Mononuclear cell (primary cell): ENCODE measurements around the gene FBP2. TPM values are rescaled to one million over a fixed set of nuclear protein-coding genes. Genes with fewer than 3 reads are reported as not detected.
"Not testable (repeated sequence)": the region's sequence is repeated elsewhere in the genome, so short reads cannot be mapped to it uniquely, and the experiment has no call there.

Experiments
- H3K27me3 ChIP-seq: 2 replicates; pipeline ENCODE4 v1.6.0; 2011; ENCODE audit warnings: low read length, control low read depth; ENCODE audit not compliant: insufficient read depth
- H3K4me1 ChIP-seq: 2 replicates; pipeline ENCODE4 v1.5.1; 2011; ENCODE audit warnings: mild to moderate bottlenecking, low read length, control low read depth; ENCODE audit not compliant: insufficient read depth
- H3K4me3 ChIP-seq: 2 replicates; pipeline ENCODE4 v1.5.1; 2011; ENCODE audit warnings: mild to moderate bottlenecking, low read length, moderate library complexity
- H3K9me3 ChIP-seq: 2 replicates; pipeline ENCODE4 v1.5.1; 2011; ENCODE audit warnings: low read depth, mild to moderate bottlenecking, control low read depth, low read length
- total RNA-seq: library from RNA; depleted of rRNA; stranded (reverse); fragments of >200 nt; gene quantifications from one replicate; pipeline ENCODE4 v1.2.3, GENCODE V29; 2012

The FBP2 gene
- total RNA-seq, 1 donor = not detected

GRCh38 chr9:94622087-94622800 is 28.6 kb upstream of the FBP2 start:
- H3K4me3 ChIP-seq = no peak overlapping the region
- no peaks in the 10 kb centered on the region for H3K27me3 ChIP-seq
- H3K9me3 ChIP-seq = no peaks in the 10 kb centered on the region
- no peaks in the 10 kb centered on the region for H3K4me1 ChIP-seq

DNA sequence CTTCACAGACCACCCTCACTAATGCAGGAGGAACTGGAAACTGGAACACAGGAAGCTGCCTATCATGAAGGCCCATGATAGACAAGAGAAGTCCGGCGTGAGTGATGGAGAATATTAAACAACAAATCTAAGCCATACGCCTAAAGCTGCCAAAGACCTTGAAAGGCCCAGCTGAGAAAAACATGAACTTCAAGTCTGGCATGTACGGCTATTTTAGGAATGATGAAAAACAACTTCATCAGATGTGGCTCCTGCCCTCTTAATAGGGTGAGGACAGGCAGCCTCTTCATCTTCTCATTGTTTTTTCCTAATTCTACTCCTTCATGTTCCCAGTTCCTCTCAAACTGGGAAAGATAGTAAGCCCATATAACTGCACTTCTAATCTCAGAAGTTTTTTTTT is 25.4 kb upstream of the FBP2 start:
- Histone ChIP-seq H3K4me3 (no peak overlapping the region), H3K4me1 (no peaks in the 10 kb centered on the region), H3K9me3 (no peaks in the 10 kb centered on the region), H3K27me3 (no peaks in the 10 kb centered on the region)

- no peak overlapping the region for H3K4me3 ChIP-seq
- peaks cover 8% of the 10 kb centered on the region for H3K4me1 ChIP-seq
- no peaks in the 10 kb centered on the region for H3K27me3 ChIP-seq
- H3K9me3 ChIP-seq = no peaks in the 10 kb centered on the region
These were observed 19.4 kb upstream of the FBP2 start for GRCh38 chr9:94613003-94613402.

- Histone ChIP-seq H3K4me1 (peaks cover 8% of the 10 kb centered on the region), H3K27me3 (no peaks in the 10 kb centered on the region), H3K9me3 (no peaks in the 10 kb centered on the region), H3K4me3 (no peak overlapping the region)
These were observed 18.4 kb upstream of the FBP2 start for GRCh38 chr9:94612071-94612470.

GRCh38 chr9:94611638-94612068 is 18.0 kb upstream of the FBP2 start:
- Histone ChIP-seq H3K4me3 (no peak overlapping the region), H3K4me1 (peaks cover 8% of the 10 kb centered on the region), H3K27me3 (no peaks in the 10 kb centered on the region), H3K9me3 (no peaks in the 10 kb centered on the region)

GRCh38 chr9:94610181-94610606 is 16.6 kb upstream of the FBP2 start:
- H3K27me3 ChIP-seq = no peaks in the 10 kb centered on the region
- H3K4me1 ChIP-seq = peaks cover 8% of the 10 kb centered on the region
- no peaks in the 10 kb centered on the region for H3K9me3 ChIP-seq
- H3K4me3 ChIP-seq = no peak overlapping the region

- no peak overlapping the region for H3K4me3 ChIP-seq
- H3K9me3 ChIP-seq = no peaks in the 10 kb centered on the region
- peaks cover 8% of the 10 kb centered on the region for H3K4me1 ChIP-seq
- H3K27me3 ChIP-seq = no peaks in the 10 kb centered on the region
These were observed 13.7 kb upstream of the FBP2 start for GRCh38 chr9:94607423-94607691.

DNA sequence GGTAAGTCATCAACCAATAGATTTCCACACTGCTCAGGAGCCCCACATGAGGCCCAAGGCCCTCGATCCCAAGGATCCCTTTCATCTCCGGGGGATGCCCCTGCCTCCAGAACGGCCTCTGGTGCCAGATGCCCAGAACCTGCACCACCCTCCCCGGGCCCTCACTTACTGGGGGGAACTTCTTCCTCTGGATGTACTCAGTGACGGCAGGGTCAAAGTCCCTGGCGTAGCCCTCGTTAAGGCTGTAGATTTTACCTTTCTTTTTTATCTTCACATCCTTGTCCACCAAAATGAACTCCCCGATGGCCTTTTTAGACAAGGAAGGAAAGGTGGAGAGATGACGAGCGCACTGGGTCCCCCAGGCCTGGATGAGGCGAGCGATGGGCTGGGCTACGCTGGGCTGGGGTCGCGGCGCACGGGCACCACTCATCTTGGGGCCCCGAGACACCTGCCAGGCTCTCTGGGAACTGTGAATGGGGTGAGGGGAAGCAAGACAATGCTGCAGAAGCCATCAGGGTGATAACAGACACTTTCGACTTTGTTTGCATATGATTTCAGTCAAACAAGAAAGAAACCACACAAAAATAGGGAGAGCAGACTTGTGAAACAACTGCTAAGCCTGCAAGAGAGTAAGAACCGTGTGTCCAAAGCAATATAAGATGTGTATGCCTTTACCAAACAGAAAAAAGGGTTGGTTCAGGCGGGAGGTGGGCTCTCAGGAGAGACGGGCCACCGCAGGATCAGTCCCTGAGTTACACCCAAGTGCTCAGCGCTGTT is 13.2 kb upstream of the FBP2 start:
- H3K4me3 ChIP-seq = no peak overlapping the region

DNA sequence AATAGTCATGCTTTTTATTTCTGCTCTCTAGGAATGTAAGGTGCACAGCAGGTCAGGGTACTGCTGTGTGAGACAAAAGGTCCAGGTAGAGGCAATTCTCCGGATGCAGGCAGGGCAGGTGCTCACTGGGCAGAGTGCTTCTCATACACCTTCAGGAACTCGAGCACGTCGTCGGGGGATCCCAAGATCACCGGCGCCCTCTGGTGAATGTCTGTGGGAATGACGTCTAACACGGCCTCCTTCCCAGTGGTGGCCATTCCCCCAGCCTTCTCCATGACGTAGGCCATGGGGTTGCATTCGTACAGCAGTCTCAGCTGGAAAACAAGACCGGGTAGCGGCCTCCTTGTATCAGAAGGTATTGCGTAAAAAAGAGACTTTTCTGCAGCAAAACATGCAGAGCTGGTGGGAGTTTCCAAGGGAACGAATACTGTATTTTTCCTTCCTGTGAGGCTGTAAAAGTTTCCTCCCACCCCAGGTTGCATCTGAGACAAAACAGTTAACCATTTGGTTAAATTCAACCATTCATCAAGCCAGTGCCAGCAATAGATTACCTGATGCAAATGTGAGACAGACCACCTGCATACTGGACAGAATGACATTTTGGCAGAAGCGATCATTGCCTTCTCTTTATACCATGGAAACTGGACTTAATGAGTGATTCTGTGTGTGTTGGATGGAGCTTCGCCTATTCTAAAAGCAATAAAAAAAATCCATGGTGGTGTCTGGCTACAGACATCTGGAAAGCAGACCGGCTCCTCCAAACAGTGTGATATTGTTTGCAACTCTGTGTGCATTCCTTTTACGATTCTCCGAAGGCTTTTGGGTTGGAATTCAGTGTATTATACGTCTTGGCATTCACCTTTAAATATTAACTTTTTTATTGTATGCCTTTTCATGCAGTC is 9.9 kb upstream of the FBP2 start:
- H3K27me3 ChIP-seq = no peaks in the 10 kb centered on the region
- H3K4me3 ChIP-seq = no peak overlapping the region
- H3K4me1 ChIP-seq = no peaks in the 10 kb centered on the region
- no peaks in the 10 kb centered on the region for H3K9me3 ChIP-seq

More for the DNA sequence above, 13.2 kb upstream of the FBP2 start:
- no peaks in the 10 kb centered on the region for H3K9me3 ChIP-seq
- H3K27me3 ChIP-seq = no peaks in the 10 kb centered on the region
- peaks cover 5% of the 10 kb centered on the region for H3K4me1 ChIP-seq

DNA sequence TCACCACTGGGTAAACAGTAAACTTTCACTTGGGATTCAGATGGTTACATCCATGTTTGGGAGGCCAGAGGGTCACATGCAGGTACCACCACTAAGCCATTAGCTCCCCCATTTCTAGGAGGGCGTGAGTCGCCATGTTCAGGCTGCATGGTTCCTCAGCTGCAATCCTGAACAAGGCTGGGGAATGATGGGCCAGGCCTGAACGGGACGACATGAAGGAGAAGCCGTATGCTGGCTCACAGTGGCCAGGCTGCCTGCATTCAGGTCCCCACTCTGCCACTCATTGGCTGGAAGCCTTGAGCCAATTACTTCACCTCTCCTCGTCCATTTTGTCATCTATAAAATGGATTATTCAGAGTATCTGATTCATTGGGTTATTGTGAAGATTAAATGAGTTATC is 9.0 kb upstream of the FBP2 start:
- no peaks in the 10 kb centered on the region for H3K27me3 ChIP-seq

DNA sequence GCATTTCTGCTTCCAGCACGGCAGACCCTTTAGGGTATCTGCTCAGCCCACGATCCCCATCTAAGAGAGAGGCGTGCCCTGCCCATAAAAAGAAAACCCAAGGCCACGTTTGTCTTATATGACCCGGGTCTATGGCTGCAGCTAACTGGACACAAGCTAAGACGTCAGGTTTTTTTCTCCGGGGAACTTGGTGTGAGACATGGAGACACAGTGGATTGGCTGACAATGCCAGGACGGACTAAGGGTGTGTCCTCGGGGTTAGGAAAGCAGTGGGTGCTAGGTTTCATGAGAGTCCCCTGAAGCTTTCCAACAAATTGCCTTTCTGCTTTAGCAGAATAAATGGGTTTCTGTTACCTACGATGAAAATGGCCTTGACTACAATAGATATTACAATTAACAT is 7.1 kb upstream of the FBP2 start:
- Histone ChIP-seq H3K9me3 (no peaks in the 10 kb centered on the region), H3K4me1 (no peaks in the 10 kb centered on the region), H3K4me3 (no peak overlapping the region), H3K27me3 (no peaks in the 10 kb centered on the region)

More for the DNA sequence above, 9.0 kb upstream of the FBP2 start:
- Histone ChIP-seq H3K9me3 (no peaks in the 10 kb centered on the region), H3K4me3 (no peak overlapping the region), H3K4me1 (no peaks in the 10 kb centered on the region)

DNA sequence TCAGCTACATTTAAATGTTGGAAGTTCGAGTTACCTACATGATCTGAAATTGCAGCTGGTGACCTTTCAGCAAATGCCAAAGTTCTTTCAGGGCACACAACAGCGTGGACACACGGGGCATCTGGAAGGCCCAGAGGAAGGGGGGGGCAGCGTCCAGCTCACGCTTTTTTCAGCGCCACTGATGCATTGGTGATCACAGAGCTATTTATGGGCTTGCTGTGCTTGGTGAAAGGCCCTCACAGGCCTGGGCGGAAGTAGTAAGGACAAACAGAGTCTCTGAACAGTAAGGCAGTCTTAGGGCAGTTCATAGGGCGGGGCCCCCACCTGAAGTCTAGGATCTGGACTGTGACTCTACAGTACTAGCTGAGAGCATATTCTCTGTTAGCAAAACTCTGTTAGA is 6.6 kb upstream of the FBP2 start:
- Histone ChIP-seq H3K27me3 (no peaks in the 10 kb centered on the region), H3K4me3 (no peak overlapping the region), H3K4me1 (no peaks in the 10 kb centered on the region), H3K9me3 (no peaks in the 10 kb centered on the region)

DNA sequence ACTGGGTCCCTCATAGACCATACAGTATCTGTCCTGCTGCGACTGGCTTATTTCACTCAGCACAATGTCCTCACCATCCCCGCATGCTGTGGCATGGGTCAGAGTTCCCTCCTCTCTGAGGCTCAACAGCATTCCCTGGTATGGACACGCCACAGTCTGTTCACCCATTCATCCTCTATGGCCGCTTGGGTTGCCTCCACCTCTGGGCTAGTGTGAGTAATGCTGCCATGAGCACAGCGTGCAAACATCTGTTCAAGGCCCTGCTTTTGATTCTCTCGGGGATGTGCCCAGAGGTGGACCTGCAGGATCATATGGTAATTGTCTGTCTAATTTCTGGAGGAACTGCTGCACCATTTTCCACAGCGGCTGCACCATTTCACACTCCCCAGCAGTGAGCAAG is 5.5 kb upstream of the FBP2 start:
- H3K27me3 ChIP-seq = no peaks in the 10 kb centered on the region
- no peak overlapping the region for H3K4me3 ChIP-seq
- no peaks in the 10 kb centered on the region for H3K9me3 ChIP-seq
- H3K4me1 ChIP-seq = no peaks in the 10 kb centered on the region

- not testable (repeated sequence) for H3K4me1 ChIP-seq, H3K27me3 ChIP-seq, H3K4me3 ChIP-seq, H3K9me3 ChIP-seq
These were observed 941 bp downstream of the FBP2 start for GRCh38 chr9:94592683-94593082.

- Histone ChIP-seq H3K4me1 (peaks cover 1% of the 10 kb centered on the region), H3K27me3 (no peaks in the 10 kb centered on the region), H3K4me3 (no peak overlapping the region), H3K9me3 (no peaks in the 10 kb centered on the region)
These were observed 1.7 kb downstream of the FBP2 start for GRCh38 chr9:94591876-94592275.
